ENCODE measurements around the gene CREM. TPM values are rescaled to one million over a fixed set of nuclear protein-coding genes. Genes with fewer than 3 reads are reported as not detected.

The CREM gene
- total and polyA plus RNA-seq, 10 of the 15 experiments (the other 5 are each of a cell fraction or from before 2014, with no cell fraction given), result 51.3 to 115 (median 70.6) TPM

DNA sequence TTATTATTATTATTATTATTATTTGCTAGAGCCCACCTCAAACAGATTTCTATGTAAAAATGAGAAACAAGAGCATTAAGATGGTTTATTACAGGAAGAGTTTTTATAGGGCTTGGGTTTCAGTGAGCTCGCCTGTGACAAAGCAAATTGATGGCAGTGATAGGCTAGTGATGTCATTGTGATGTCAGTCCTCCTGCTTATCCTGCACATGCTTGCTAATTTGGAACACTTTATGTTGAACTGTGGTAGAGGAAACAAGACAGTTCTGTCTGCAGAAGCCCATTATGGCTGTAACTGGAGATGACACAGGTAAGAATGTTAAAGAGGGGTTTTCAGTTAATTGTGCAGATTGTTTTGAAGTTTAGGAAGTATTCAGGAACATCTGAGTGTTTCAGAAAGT lies 68.3 kb downstream of the CREM start:
- intact Hi-C loops (cut with micrococcal nuclease; ENCODE audit: unreplicated experiment) (loop anchor here (1.0 kb wide), 1 partner anchor 46 kb away; no protein-coding TSS in a partner anchor), in situ Hi-C loops (cut with MboI) (no loop called here)
- ChIA-PET CTCF (interaction anchor here (1.2 to 7.4 kb wide), 18 partner anchors 10 to 470 kb away, joined by 3 to 185 read pairs (median 12); partner anchors contain the start of gene CREM), RAD21 (ENCODE audit: unreplicated experiment) (interaction anchor here (0.9 to 2.6 kb wide), 16 partner anchors 11 to 471 kb away, joined by 3 to 201 read pairs (median 14); partner anchors contain the start of gene CREM), POLR2A (interaction anchor here (0.6 to 3.4 kb wide), 13 partner anchors 9 to 444 kb away, joined by 3 to 84 read pairs (median 7); partner anchors contain the start of gene CREM), SMC1A (ENCODE audit: uncharacterized antibody, unreplicated experiment) (interaction anchor here (0.6 to 8.9 kb wide), 15 partner anchors 10 to 310 kb away, joined by 3 to 213 read pairs (median 15); partner anchors contain the start of genes CREM and CUL2)
- no peaks in the 10 kb centered on the region for H3K36me3 ChIP-seq (ENCODE audit: control insufficient read depth in 2 of 2, insufficient read depth in 2 of 2, low read length in 1 of 2)
- H3K4me3 ChIP-seq, result no peak overlapping the region
- peak overlapping the region; percentile 52 for H3K9ac ChIP-seq (ENCODE audit: control insufficient read depth, insufficient read depth, low read length)
- no peaks in the 10 kb centered on the region; the same call in 2 of the 3 replicates for H3K9me3 ChIP-seq (replicated peaks; ENCODE audit: control insufficient read depth, insufficient read depth, low read length)
- ATAC-seq, result peak; percentile 12
- peak overlapping the region; percentile 82 for H2AFZ ChIP-seq (ENCODE audit: control insufficient read depth, low read depth, low read length)
- WGBS (ENCODE audit: insufficient coverage, insufficient replicate concordance, low lambda C conversion rate, missing lambda C conversion rate), result 14% methylated on average over 1 of the region's 1 CpG
- H3K27ac ChIP-seq (ENCODE audit: control insufficient read depth, insufficient read depth), result peak overlapping the region; percentile 82
- H3K4me2 ChIP-seq (ENCODE audit: control insufficient read depth, insufficient read depth), result peak overlapping the region; percentile 77; the same call in 1 of the 2 replicates
- TF ChIP-seq RAD51 (IDR thresholded peaks at IDR 0.05) (no peak), BHLHE40 (IDR thresholded peaks at IDR 0.05; ENCODE audit: borderline replicate concordance in 1 of 2, low read depth in 2 of 2, low read length in 1 of 2) (0 out of 4 replicates have a peak, but pooled peaks of 1 of the 2 experiments have one; percentile 3), CREB1 (IDR thresholded peaks at IDR 0.05; ENCODE audit: low read depth) (peak; percentile 90), FOXK2 (IDR thresholded peaks at IDR 0.05) (no peak), CREM (IDR thresholded peaks at IDR 0.05; ENCODE audit: low read depth) (peak; percentile 71), JUNB (IDR thresholded peaks at IDR 0.05) (no peak), RB1 (IDR thresholded peaks at IDR 0.05; ENCODE audit: borderline replicate concordance) (no peak)
- peaks cover 8% of the 10 kb centered on the region; the same call in 1 of the 2 replicates for H3K4me1 ChIP-seq (ENCODE audit: control insufficient read depth, insufficient read depth, low read length)
- H4K20me1 ChIP-seq (ENCODE audit: control insufficient read depth, insufficient read depth), result no peaks in the 10 kb centered on the region
- H3K79me2 ChIP-seq (ENCODE audit: control insufficient read depth, insufficient read depth, low read length), result no peaks in the 10 kb centered on the region; the same call in none of the 2 replicates
- H3K27me3 ChIP-seq (replicated peaks in 1 of 2; ENCODE audit: control insufficient read depth in 2 of 2, insufficient read depth in 2 of 2, low read length in 1 of 2), result no peaks in the 10 kb centered on the region
- no peak for FAIRE-seq
- DNase-seq (ENCODE audit: low read depth, low spot score), result no peak
- BruUV-seq (replicated peaks), result TSS peak; percentile 96

Data from GM12878 (cell line).